ENCODE results near the gene SCD. TPM values are rescaled to one million over a fixed set of nuclear protein-coding genes. Genes with fewer than 3 reads are reported as not detected.

The SCD gene
- total RNA-seq, 4 donors from 2014 or later = 226 to 2,147 (median 965) TPM

DNA sequence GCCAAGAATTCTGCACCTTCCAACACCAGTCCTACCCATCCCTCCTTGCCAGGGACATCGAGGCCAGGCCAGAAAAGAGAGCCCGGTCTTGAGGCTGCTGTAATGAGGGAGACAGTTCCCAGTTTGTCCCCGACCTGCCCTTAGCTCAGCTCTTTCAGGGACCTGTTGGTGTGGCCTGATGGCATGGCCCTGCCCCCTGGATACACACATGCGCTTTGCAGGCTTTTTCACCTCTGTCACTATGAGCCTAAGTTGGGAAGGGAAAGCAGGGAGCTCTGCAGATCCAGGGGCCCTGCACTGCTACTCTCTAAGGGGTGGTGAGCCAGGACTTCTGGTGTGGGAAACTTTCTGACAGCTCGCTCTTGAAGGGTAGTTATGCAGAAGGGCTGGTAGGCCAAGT, 2.1 kb downstream of the SCD start:
- TF ChIP-seq, protein P1, sequence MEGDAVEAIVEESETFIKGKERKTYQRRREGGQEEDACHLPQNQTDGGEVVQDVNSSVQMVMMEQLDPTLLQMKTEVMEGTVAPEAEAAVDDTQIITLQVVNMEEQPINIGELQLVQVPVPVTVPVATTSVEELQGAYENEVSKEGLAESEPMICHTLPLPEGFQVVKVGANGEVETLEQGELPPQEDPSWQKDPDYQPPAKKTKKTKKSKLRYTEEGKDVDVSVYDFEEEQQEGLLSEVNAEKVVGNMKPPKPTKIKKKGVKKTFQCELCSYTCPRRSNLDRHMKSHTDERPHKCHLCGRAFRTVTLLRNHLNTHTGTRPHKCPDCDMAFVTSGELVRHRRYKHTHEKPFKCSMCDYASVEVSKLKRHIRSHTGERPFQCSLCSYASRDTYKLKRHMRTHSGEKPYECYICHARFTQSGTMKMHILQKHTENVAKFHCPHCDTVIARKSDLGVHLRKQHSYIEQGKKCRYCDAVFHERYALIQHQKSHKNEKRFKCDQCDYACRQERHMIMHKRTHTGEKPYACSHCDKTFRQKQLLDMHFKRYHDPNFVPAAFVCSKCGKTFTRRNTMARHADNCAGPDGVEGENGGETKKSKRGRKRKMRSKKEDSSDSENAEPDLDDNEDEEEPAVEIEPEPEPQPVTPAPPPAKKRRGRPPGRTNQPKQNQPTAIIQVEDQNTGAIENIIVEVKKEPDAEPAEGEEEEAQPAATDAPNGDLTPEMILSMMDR (IDR thresholded peaks at IDR 0.05; ENCODE audit: low read depth) = no peak

DNA sequence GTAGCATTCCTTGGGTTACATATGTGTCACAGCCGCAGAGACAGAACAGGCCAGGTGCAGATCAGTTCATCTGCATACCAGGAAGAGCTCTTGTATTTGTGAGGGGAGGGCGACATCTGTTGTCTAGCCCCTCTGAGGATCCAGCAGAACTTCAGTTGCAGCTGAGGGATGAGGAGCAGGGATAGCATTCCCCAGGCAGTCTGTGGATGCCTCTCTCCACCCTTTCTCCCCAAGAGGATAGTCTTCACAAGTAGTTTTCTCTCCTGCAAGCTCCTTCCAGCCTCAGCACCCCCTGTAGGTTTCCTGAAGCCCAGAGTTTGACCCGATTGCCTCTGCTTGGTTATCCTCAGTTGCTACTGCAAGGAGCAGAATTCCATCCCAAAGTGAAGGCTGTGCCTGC, 2.6 kb downstream of the SCD start:
- TF ChIP-seq, protein P1 (IDR thresholded peaks at IDR 0.05; ENCODE audit: low read depth) = no peak

DNA sequence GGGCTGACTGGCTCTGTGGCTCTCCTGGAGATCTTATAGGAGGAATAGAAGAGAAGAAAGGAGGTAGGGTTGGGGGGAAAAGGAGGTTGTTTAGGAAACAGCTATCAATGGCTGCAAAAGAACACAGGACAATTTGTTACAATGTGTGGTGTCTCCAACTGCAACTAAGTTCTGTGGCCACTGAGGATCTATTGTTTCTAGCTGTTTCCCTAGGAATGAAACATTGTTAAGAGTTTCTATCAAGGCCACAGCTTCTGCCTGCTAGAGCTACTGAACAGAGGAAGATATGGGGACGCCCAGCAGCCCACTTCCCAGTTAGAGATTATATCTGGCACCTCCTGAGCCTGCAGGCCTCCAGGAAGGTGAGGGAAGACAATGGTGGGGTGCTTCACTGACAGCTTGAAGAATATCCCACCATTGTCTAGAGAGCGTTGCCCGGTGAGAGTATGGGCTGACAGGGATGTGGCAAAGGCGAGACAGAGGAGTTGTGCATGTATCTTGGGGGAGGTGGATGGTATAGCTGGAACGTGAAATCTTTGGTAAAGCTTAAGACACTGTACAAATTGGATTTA, 4.0 kb downstream of the SCD start:
- TF ChIP-seq, protein P1 (IDR thresholded peaks at IDR 0.05; ENCODE audit: low read depth) = no peak

DNA sequence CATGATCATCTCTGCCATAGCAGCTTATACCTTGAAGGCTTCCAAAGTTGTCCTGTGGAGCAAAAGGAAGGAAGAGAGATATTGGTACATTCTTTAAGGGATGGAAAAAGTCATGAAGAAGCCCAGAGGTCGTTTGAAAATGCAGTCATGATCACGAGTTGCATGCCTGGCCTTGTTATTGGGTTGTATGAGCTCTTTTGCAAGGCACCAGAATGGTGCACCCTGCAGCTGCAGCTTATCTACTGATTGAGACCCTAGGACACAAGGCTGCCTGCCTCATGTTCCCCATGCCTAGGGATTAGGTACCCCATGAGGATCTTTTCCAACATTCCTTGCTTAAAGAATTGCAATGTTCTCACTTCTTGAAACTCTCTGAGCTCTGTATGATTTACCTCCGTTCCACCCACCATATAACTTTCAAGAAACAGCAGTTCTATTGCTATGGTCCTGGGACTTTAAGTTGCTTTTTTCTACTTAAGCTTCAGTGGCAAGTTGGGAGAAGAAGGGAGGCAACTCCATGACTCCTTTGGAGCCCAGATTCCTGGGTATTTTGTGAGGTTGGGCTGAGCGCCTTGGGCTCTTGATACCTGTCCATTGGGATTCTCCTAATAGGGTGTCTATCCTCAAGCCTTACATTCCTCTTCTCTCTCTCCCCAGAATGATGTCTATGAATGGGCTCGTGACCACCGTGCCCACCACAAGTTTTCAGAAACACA, 6.9 kb downstream of the SCD start:
- TF ChIP-seq, protein P1 (IDR thresholded peaks at IDR 0.05; ENCODE audit: low read depth) = no peak

DNA sequence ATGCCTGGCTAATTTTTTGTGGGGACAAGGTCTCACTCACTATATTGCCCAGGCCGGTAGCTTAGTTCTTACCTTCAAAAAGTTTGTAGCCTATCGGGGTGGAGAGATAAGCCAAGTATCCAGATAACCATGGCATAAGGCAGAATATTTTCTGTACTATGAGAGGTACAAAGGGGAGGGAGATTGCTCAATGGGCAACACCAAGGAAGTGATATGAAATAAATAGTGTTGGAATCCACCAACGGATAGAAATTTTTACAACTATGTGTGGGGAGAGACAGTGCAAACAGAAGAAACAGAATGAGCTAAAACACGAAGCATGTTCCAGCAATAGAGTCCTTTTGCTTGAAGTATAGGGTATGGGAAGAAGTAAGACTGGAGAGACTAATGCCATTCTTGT, 8.1 kb downstream of the SCD start:
- TF ChIP-seq, protein P1 (IDR thresholded peaks at IDR 0.05; ENCODE audit: low read depth) = no peak

DNA sequence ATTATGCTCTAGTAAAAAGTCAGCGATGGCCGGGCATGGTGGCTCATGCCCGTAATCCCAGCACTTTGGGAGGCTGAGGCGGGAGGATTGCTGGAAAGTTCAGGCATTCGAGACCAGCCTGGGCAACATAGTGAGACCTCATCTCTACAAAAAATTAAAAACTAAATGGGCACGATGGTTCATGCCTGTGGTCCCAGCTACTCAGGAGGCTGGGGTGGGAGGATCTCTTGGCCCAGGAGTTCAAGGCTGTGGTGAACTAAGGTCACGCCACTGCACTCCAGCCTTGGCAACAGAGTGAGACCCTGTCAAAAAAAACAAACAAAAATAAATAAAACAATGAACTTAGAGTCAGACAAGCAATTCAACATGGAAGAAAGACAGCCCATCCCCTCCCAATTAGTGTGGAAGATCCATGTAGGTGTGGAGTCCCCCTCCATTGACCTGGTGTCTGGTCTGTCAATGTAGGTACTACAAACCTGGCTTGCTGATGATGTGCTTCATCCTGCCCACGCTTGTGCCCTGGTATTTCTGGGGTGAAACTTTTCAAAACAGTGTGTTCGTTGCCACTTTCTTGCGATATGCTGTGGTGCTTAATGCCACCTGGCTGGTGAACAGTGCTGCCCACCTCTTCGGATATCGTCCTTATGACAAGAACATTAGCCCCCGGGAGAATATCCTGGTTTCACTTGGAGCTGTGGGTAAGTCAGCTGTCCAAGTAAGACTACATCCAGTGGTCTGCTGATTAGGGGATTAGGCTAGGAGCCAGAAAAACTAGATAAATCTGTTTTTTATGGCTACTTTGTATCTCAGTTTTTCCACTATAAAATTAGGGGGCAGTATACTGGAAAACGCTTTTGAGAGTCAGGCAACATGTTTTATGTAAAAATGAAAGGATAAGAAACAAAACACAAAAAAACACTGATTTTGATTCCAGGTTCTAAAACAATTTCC, 9.3 kb downstream of the SCD start:
- TF ChIP-seq, protein P1 (IDR thresholded peaks at IDR 0.05; ENCODE audit: low read depth) = no peak

Measured in subcutaneous adipose tissue (tissue), 4 donors.